GM13977 (cell line): ENCODE data around the gene ITPKB.

ENCODE experiments used
- DNase-seq: peaks from one replicate; pipeline ENCODE4 v3.0.0; 2012; ENCODE audit warnings: low spot score
- CTCF ChIP-seq: IDR thresholded peaks from 2 replicates; pipeline ENCODE4 v1.5.1; 2012; ENCODE audit warnings: mild to moderate bottlenecking, control low read depth; ENCODE audit not compliant: insufficient read depth; ENCODE audit errors: extremely low read depth, missing control alignments
- in situ Hi-C: fragments of 300-500 bp; cut with MboI; formaldehyde crosslinking; loops from one replicate; pipeline ENCODE4 v1.12.0; 2022; ENCODE audit warnings: low sequenced_read_pairs, low pct_unique_long_range_greater_than_20kb, mixed read lengths, inconsistent platforms; ENCODE audit not compliant: unreplicated experiment

ITPKB gene

GRCh38 chr1:226782845-226783601 lies 43.9 kb upstream of the ITPKB start:
- in situ Hi-C loops, result no loop called here
- TF ChIP-seq CTCF, result no peak
- DNase-seq, result no peak

- TF ChIP-seq CTCF, result no peak
- DNase-seq, result no peak
- in situ Hi-C loops, result no loop called here
Measured at GRCh38 chr1:226781937-226782609, 43.0 kb upstream of the ITPKB start.

GRCh38 chr1:226779561-226779960 lies 40.5 kb upstream of the ITPKB start:
- DNase-seq, result no peak
- in situ Hi-C loops, result no loop called here
- TF ChIP-seq CTCF, result no peak

- DNase-seq, result no peak
- in situ Hi-C loops, result no loop called here
- TF ChIP-seq CTCF, result no peak
Measured at GRCh38 chr1:226778657-226779058, 39.6 kb upstream of the ITPKB start.

GRCh38 chr1:226776975-226777374 lies 37.9 kb upstream of the ITPKB start:
- in situ Hi-C loops, result no loop called here
- TF ChIP-seq CTCF, result no peak

GRCh38 chr1:226776066-226776465 lies 37.0 kb upstream of the ITPKB start:
- no peak for TF ChIP-seq CTCF
- no peak for DNase-seq
- in situ Hi-C loops, result no loop called here

More at GRCh38 chr1:226776975-226777374, 37.9 kb upstream of the ITPKB start:
- no peak for DNase-seq
